Measurements from ENCODE around the gene BCL7C. TPM values are rescaled to one million over a fixed set of nuclear protein-coding genes. Genes with fewer than 3 reads are reported as not detected.
A peak's percentile ranks its signal among the peaks of the same experiment; 100 is the strongest.

BCL7C gene
- total RNA-seq, 1 donor from 2014 or later: 34.6 TPM

DNA sequence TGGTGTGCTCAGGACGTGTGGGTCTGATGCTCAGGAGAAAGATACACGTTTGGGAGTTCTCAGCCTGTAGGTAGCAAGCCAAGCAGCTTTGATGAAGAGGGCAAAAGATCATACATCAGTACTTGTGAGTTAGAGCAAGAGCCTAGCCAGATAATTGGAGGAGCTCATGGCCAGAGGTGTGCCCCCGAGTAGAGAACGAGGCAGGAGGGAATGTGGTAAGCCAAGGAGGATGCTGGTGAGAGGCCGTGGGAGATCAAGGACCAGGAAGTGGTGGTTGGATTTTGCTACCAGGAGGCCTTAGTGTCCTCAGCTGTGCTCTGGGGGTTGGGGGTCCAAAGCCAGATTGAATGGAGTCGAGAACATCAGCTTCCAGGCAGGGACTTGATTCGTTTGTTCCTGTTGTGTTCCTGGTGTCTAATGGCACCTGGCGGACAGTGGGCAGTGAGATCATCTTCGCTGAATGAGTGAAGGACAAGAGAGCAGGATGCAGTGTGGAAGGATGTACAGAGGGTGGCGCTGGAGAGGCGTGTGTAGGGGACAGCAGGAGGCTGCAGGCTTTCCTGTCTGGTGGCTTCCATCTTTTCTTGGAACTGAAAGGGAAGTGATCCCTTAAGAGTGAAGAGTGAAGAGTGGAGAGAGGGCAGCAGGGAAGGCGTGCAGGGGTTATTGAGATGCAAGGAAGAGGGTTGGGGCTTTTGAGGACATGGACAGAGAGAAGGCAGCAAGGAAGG lies 41.1 kb upstream of the BCL7C start:
- no peaks in the 10 kb centered on the region for H3K4me1 Mint-ChIP-seq (ENCODE audit: low read depth)
- TF ChIP-seq, protein P1, sequence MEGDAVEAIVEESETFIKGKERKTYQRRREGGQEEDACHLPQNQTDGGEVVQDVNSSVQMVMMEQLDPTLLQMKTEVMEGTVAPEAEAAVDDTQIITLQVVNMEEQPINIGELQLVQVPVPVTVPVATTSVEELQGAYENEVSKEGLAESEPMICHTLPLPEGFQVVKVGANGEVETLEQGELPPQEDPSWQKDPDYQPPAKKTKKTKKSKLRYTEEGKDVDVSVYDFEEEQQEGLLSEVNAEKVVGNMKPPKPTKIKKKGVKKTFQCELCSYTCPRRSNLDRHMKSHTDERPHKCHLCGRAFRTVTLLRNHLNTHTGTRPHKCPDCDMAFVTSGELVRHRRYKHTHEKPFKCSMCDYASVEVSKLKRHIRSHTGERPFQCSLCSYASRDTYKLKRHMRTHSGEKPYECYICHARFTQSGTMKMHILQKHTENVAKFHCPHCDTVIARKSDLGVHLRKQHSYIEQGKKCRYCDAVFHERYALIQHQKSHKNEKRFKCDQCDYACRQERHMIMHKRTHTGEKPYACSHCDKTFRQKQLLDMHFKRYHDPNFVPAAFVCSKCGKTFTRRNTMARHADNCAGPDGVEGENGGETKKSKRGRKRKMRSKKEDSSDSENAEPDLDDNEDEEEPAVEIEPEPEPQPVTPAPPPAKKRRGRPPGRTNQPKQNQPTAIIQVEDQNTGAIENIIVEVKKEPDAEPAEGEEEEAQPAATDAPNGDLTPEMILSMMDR (IDR thresholded peaks at IDR 0.05): peak; percentile 71
- no peak for DNase-seq (ENCODE audit: low spot score)
- H3K27ac Mint-ChIP-seq (ENCODE audit: unreplicated experiment): no peak overlapping the region
- no peak overlapping the region for H3K4me3 Mint-ChIP-seq (ENCODE audit: unreplicated experiment)
- H3K36me3 Mint-ChIP-seq (ENCODE audit: low read depth): peaks cover 9% of the 10 kb centered on the region
- no peaks in the 10 kb centered on the region for H3K27me3 Mint-ChIP-seq (ENCODE audit: low read depth)
- no peaks in the 10 kb centered on the region for H3K9me3 Mint-ChIP-seq (ENCODE audit: low read depth)

DNA sequence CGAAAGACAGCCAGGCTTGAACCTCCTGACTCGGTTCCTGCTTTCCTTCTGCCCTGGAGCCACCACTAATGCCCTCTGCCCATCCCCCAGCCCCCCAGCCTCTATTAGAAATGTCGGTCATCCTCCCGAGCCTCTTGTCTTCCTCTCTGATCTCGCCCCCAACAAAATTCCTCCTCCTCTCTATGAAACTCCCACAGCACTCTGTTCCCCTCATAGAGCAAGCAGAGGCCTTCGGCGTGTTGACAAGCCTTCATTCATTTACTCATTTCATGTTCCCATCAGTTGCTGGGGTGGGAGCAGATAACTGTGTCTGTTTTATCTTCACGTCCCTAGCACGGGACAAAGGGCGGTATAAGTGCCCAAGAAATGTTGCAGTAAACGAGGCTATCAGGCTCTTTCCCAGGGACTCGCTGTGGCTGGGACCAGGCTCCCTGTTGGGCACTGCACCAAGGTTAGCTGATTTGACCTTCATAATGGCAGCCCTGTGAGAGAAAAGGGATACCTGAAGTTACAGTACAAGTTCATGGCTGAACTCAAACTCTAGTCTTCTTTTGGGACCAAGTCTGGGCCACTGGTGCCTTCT lies 37.3 kb upstream of the BCL7C start:
- TF ChIP-seq, protein P1 (IDR thresholded peaks at IDR 0.05): no peak
- H3K4me3 Mint-ChIP-seq (ENCODE audit: unreplicated experiment): no peak overlapping the region
- H3K4me1 Mint-ChIP-seq (ENCODE audit: low read depth): peaks cover 8% of the 10 kb centered on the region
- H3K36me3 Mint-ChIP-seq (ENCODE audit: low read depth): peaks cover 10% of the 10 kb centered on the region
- H3K9me3 Mint-ChIP-seq (ENCODE audit: low read depth): no peaks in the 10 kb centered on the region
- no peaks in the 10 kb centered on the region for H3K27me3 Mint-ChIP-seq (ENCODE audit: low read depth)
- no peak for DNase-seq (ENCODE audit: low spot score)
- H3K27ac Mint-ChIP-seq (ENCODE audit: unreplicated experiment): peak overlapping the region; percentile 43

DNA sequence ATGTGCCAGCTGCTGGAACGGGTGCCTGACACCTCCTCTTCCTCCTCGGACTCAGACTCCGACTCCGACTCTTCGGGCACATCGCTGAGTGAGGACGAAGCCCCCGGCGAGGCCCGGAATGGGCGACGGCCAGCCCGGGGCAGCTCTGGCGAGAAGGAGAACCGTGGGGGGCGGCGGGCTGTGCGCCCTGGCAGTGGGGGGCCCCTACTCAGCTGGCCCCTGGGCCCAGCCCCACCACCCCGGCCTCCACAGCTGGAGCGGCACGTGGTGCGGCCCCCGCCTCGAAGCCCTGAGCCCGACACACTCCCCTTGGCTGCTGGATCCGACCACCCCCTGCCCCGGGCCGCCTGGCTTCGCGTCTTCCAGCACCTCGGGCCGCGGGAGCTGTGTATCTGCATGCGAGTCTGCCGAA lies 36.3 kb upstream of the BCL7C start:
- Mint-ChIP-seq H3K4me1 (ENCODE audit: low read depth) (peaks cover 13% of the 10 kb centered on the region), H3K27me3 (ENCODE audit: low read depth) (no peaks in the 10 kb centered on the region), H3K27ac (ENCODE audit: unreplicated experiment) (no peak overlapping the region), H3K36me3 (ENCODE audit: low read depth) (peaks cover 13% of the 10 kb centered on the region), H3K4me3 (ENCODE audit: unreplicated experiment) (no peak overlapping the region), H3K9me3 (ENCODE audit: low read depth) (no peaks in the 10 kb centered on the region)
- DNase-seq (ENCODE audit: low spot score): peak; percentile 94
- TF ChIP-seq, protein P1 (IDR thresholded peaks at IDR 0.05): no peak

DNA sequence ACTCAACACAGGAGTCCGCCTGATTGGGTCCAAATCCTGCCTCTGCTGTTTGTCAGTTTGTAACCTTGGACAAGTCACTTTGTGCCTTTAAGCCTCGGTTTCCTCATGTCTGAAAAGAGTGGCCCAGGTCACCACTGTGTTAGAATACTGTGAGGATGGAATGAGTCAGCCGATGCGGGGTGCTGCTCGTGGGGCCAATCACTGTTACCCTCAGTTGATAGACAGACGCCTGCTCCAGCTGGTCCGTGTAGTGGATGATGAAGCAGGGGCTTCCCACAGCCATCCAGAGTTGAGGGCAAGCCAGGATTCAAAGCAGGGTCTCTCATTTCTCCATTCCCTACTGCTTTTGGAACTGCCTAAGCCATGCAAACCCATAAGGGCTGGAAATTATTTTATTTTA lies 35.3 kb upstream of the BCL7C start:
- H3K4me1 Mint-ChIP-seq (ENCODE audit: low read depth): peaks cover 22% of the 10 kb centered on the region
- TF ChIP-seq, protein P1 (IDR thresholded peaks at IDR 0.05): no peak
- no peaks in the 10 kb centered on the region for H3K27me3 Mint-ChIP-seq (ENCODE audit: low read depth)
- no peak overlapping the region for H3K4me3 Mint-ChIP-seq (ENCODE audit: unreplicated experiment)
- H3K36me3 Mint-ChIP-seq (ENCODE audit: low read depth): peaks cover 13% of the 10 kb centered on the region
- no peak overlapping the region for H3K27ac Mint-ChIP-seq (ENCODE audit: unreplicated experiment)
- DNase-seq (ENCODE audit: low spot score): no peak
- H3K9me3 Mint-ChIP-seq (ENCODE audit: low read depth): no peaks in the 10 kb centered on the region

DNA sequence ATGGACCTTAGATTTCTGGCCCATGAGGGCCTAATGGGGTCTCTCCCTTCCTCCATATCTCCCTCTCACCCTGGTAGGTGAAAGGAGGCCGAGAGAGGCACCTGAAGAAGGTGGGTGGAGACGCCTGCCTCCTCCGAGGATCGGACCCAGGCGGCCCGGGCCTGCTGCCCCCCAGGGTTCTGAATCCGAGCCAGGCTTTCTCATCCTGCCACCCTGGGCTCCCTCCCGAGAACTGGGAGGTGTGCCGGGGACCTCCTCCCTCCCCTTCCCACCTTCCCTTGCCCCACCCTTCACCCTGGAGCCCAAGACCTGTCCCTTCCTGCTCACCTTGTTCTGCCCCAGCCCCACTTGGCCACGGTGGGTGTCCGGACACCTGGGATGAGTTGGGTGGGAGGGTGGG lies 34.5 kb upstream of the BCL7C start:
- DNase-seq (ENCODE audit: low spot score): no peak
- H3K4me1 Mint-ChIP-seq (ENCODE audit: low read depth): peaks cover 22% of the 10 kb centered on the region
- TF ChIP-seq, protein P1 (IDR thresholded peaks at IDR 0.05): no peak
- peaks cover 13% of the 10 kb centered on the region for H3K36me3 Mint-ChIP-seq (ENCODE audit: low read depth)
- H3K4me3 Mint-ChIP-seq (ENCODE audit: unreplicated experiment): no peak overlapping the region
- no peak overlapping the region for H3K27ac Mint-ChIP-seq (ENCODE audit: unreplicated experiment)
- H3K27me3 Mint-ChIP-seq (ENCODE audit: low read depth): no peaks in the 10 kb centered on the region
- H3K9me3 Mint-ChIP-seq (ENCODE audit: low read depth): no peaks in the 10 kb centered on the region

Measured in chondrocyte (in vitro differentiated cells).